ENCODE data around the gene ARHGAP40.
"Not testable (repeated sequence)": the region's sequence is repeated elsewhere in the genome, so short reads cannot be mapped to it uniquely, and the experiment has no call there.

DNA sequence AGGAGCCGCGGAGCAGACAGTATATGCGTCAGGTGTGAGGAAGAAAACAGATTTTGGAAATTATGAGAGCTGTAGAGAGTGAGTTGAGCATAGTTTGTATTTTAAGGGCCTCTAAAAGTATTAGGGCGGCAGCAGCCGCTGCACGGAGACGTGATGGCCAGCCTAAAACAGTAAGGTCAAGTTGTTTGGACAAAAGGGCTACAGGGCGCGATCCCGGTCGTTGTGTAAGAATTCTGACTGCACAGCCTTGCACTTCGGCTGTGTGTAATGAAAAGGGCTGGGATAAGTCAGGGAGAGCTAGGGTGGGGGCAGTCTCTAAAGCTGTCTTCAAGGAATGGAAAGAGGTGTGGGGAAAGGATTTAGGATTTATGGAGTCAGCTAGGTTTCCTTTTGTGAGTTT lies 7.3 kb upstream of the ARHGAP40 start:
- TF ChIP-seq YY1 (IDR thresholded peaks at IDR 0.05; ENCODE audit: insufficient read depth, insufficient read length); SUZ12 (IDR thresholded peaks at IDR 0.05; ENCODE audit: extremely low read depth, insufficient read depth, insufficient read length): not testable (repeated sequence)
